IPS-20b (cell line): ENCODE data around the gene ZNF747.

Source experiments
- H3K27ac ChIP-seq: one replicate; pipeline ENCODE4 v1.5.1; 2013; ENCODE audit warnings: low read length
- H3K27me3 ChIP-seq: 2 replicates; pipeline ENCODE4 v1.6.1; 2013; ENCODE audit warnings: mild to moderate bottlenecking, low read length, inconsistent platforms; ENCODE audit not compliant: insufficient read depth
- H3K36me3 ChIP-seq: 2 replicates; pipeline ENCODE4 v1.6.1; 2013; ENCODE audit warnings: low read depth, mild to moderate bottlenecking, inconsistent platforms, low read length, moderate library complexity; ENCODE audit not compliant: insufficient read depth
- H3K4me1 ChIP-seq: 2 replicates; pipeline ENCODE4 v1.6.1; 2013; ENCODE audit warnings: mild to moderate bottlenecking, control low read depth, inconsistent platforms, low read length, moderate library complexity; ENCODE audit not compliant: insufficient read depth
- H3K4me3 ChIP-seq: 2 replicates; pipeline ENCODE4 v1.5.1; 2013; ENCODE audit warnings: mild to moderate bottlenecking, low read length, inconsistent platforms
- H3K9ac ChIP-seq: 2 replicates; pipeline ENCODE4 v1.6.1; 2013; ENCODE audit warnings: low read depth, mild to moderate bottlenecking, inconsistent platforms, low read length, moderate library complexity
- H3K9me3 ChIP-seq: 2 replicates; pipeline ENCODE4 v1.6.1; 2013; ENCODE audit warnings: mild to moderate bottlenecking, low read depth, low read length, inconsistent platforms; ENCODE audit not compliant: insufficient read depth

Gene ZNF747

GRCh38 chr16:30491744-30492308 lies 42.8 kb downstream of the ZNF747 start:
- H3K36me3 ChIP-seq, result no peaks in the 10 kb centered on the region
- peaks cover 8% of the 10 kb centered on the region; the same call in 1 of the 2 replicates for H3K27me3 ChIP-seq
- H3K4me1 ChIP-seq, result peaks cover 2% of the 10 kb centered on the region; the same call in 1 of the 2 replicates
- no peak overlapping the region for H3K4me3 ChIP-seq
- H3K9ac ChIP-seq, result no peak overlapping the region
- H3K9me3 ChIP-seq, result no peaks in the 10 kb centered on the region
- no peak overlapping the region for H3K27ac ChIP-seq

GRCh38 chr16:30491229-30491628 lies 43.4 kb downstream of the ZNF747 start:
- peaks cover 2% of the 10 kb centered on the region; the same call in 1 of the 2 replicates for H3K4me1 ChIP-seq
- H3K9ac ChIP-seq, result no peak overlapping the region
- H3K9me3 ChIP-seq, result no peaks in the 10 kb centered on the region
- no peaks in the 10 kb centered on the region for H3K36me3 ChIP-seq
- H3K27ac ChIP-seq, result no peak overlapping the region
- no peak overlapping the region for H3K4me3 ChIP-seq
- peaks cover 8% of the 10 kb centered on the region; the same call in 1 of the 2 replicates for H3K27me3 ChIP-seq

GRCh38 chr16:30490210-30490609 lies 44.4 kb downstream of the ZNF747 start:
- H3K9ac ChIP-seq, result no peak overlapping the region
- H3K9me3 ChIP-seq, result no peaks in the 10 kb centered on the region
- H3K4me3 ChIP-seq, result no peak overlapping the region
- H3K27me3 ChIP-seq, result peaks cover 8% of the 10 kb centered on the region; the same call in 1 of the 2 replicates
- H3K27ac ChIP-seq, result no peak overlapping the region
- H3K4me1 ChIP-seq, result peaks cover 2% of the 10 kb centered on the region; the same call in 1 of the 2 replicates
- H3K36me3 ChIP-seq, result no peaks in the 10 kb centered on the region

- no peaks in the 10 kb centered on the region for H3K36me3 ChIP-seq
- H3K27me3 ChIP-seq, result 0 out of 2 replicates have a peak, but pooled peaks cover 2% of the 10 kb centered on the region
- H3K4me1 ChIP-seq, result peaks cover 2% of the 10 kb centered on the region; the same call in 1 of the 2 replicates
- H3K27ac ChIP-seq, result no peak overlapping the region
- no peaks in the 10 kb centered on the region for H3K9me3 ChIP-seq
- no peak overlapping the region for H3K9ac ChIP-seq
- H3K4me3 ChIP-seq, result no peak overlapping the region
These were observed 45.7 kb downstream of the ZNF747 start for GRCh38 chr16:30488764-30489605.

GRCh38 chr16:30485818-30486436 lies 48.7 kb downstream of the ZNF747 start:
- Histone ChIP-seq H3K4me1 (peaks cover 2% of the 10 kb centered on the region; the same call in 1 of the 2 replicates), H3K9me3 (no peaks in the 10 kb centered on the region), H3K4me3 (no peak overlapping the region), H3K36me3 (no peaks in the 10 kb centered on the region), H3K27me3 (no peaks in the 10 kb centered on the region), H3K9ac (no peak overlapping the region), H3K27ac (no peak overlapping the region)

GRCh38 chr16:30484887-30485286 lies 49.8 kb downstream of the ZNF747 start:
- no peak overlapping the region for H3K4me3 ChIP-seq
- no peaks in the 10 kb centered on the region for H3K4me1 ChIP-seq
- H3K27me3 ChIP-seq, result no peaks in the 10 kb centered on the region
- H3K9ac ChIP-seq, result no peak overlapping the region
- no peak overlapping the region for H3K27ac ChIP-seq
- no peaks in the 10 kb centered on the region for H3K36me3 ChIP-seq
- H3K9me3 ChIP-seq, result no peaks in the 10 kb centered on the region

- Histone ChIP-seq H3K9ac (no peak overlapping the region), H3K4me1 (no peaks in the 10 kb centered on the region), H3K36me3 (no peaks in the 10 kb centered on the region), H3K27ac (no peak overlapping the region), H3K9me3 (no peaks in the 10 kb centered on the region), H3K27me3 (no peaks in the 10 kb centered on the region), H3K4me3 (no peak overlapping the region)
These were observed 52.3 kb downstream of the ZNF747 start for GRCh38 chr16:30482366-30482765.

- H3K9me3 ChIP-seq, result no peaks in the 10 kb centered on the region
- no peaks in the 10 kb centered on the region for H3K36me3 ChIP-seq
- no peak overlapping the region for H3K9ac ChIP-seq
- H3K4me3 ChIP-seq, result no peak overlapping the region
- no peaks in the 10 kb centered on the region for H3K27me3 ChIP-seq
- H3K4me1 ChIP-seq, result no peaks in the 10 kb centered on the region
- H3K27ac ChIP-seq, result no peak overlapping the region
These were observed 53.3 kb downstream of the ZNF747 start for GRCh38 chr16:30481381-30481780.
